Ishikawa (cell line): ENCODE data around the gene ZNF525.

ENCODE experiments used
- CEBPB ChIP-seq: IDR thresholded peaks from 2 replicates; pipeline ENCODE4 v1.6.1; 2012
- CREB1 ChIP-seq: IDR thresholded peaks from 2 replicates; pipeline ENCODE4 v1.6.1; 2012; ENCODE audit warnings: low read depth
- EP300 ChIP-seq: IDR thresholded peaks from 2 replicates; pipeline ENCODE4 v1.6.1; 2012; ENCODE audit warnings: borderline replicate concordance
- FOXM1 ChIP-seq: IDR thresholded peaks from 2 replicates; pipeline ENCODE4 v1.6.1; 2012; ENCODE audit warnings: low read depth, borderline replicate concordance
- MAX ChIP-seq: IDR thresholded peaks from 2 replicates; pipeline ENCODE4 v1.6.1; 2012
- NFIC ChIP-seq: IDR thresholded peaks from 2 replicates; pipeline ENCODE4 v1.6.1; 2012
- RAD21 ChIP-seq: IDR thresholded peaks from 2 replicates; pipeline ENCODE4 v1.6.1; 2012; ENCODE audit warnings: low read depth
- REST ChIP-seq: IDR thresholded peaks from 2 replicates; pipeline ENCODE4 v1.6.1; 2012; ENCODE audit warnings: low read depth, mild to moderate bottlenecking
- TCF12 ChIP-seq: IDR thresholded peaks from 2 replicates; pipeline ENCODE4 v1.6.1; 2012; ENCODE audit warnings: low read depth
- YY1 ChIP-seq: IDR thresholded peaks from 2 replicates; pipeline ENCODE4 v1.6.1; 2012; ENCODE audit warnings: low read depth

- TF ChIP-seq REST (no peak), MAX (no peak), YY1 (no peak), EP300 (no peak), FOXM1 (no peak), RAD21 (no peak), CEBPB (no peak), TCF12 (no peak), NFIC (no peak), CREB1 (no peak)
Observed at GRCh38 chr19:53357821-53358581, 7.5 kb upstream of the ZNF525 start.
